HUES6 (cell line): Measurements from ENCODE around the gene OTOP2.

ENCODE experiments used
- H3K27ac ChIP-seq: 2 replicates; pipeline ENCODE4 v1.7.0; 2013; ENCODE audit warnings: low read depth, mild to moderate bottlenecking, low read length, inconsistent platforms
- H3K27me3 ChIP-seq: 2 replicates; pipeline ENCODE4 v1.6.1; 2013; ENCODE audit warnings: low read length; ENCODE audit not compliant: control insufficient read depth, insufficient read depth
- H3K36me3 ChIP-seq: 2 replicates; pipeline ENCODE4 v1.6.1; 2013; ENCODE audit warnings: low read length; ENCODE audit not compliant: control insufficient read depth, insufficient read depth
- H3K4me1 ChIP-seq: 2 replicates; pipeline ENCODE4 v1.6.1; 2013; ENCODE audit warnings: low read length; ENCODE audit not compliant: control insufficient read depth, insufficient read depth
- H3K4me3 ChIP-seq: 2 replicates; pipeline ENCODE4 v1.5.1; 2013; ENCODE audit warnings: low read depth, low read length
- H3K9ac ChIP-seq: one replicate; pipeline ENCODE4 v1.6.1; 2013; ENCODE audit warnings: mild to moderate bottlenecking, low read length
- H3K9me3 ChIP-seq: 2 replicates; pipeline ENCODE4 v1.6.1; 2013; ENCODE audit warnings: low read depth, low read length; ENCODE audit not compliant: control insufficient read depth, insufficient read depth

Gene OTOP2

GRCh38 chr17:74945543-74945942 lies 21.5 kb downstream of the OTOP2 start:
- peaks cover 18% of the 10 kb centered on the region for H3K4me1 ChIP-seq
- H3K27ac ChIP-seq = no peak overlapping the region
- peaks cover 57% of the 10 kb centered on the region for H3K27me3 ChIP-seq
- no peak overlapping the region for H3K4me3 ChIP-seq
- H3K36me3 ChIP-seq = no peaks in the 10 kb centered on the region
- no peak overlapping the region for H3K9ac ChIP-seq
- no peaks in the 10 kb centered on the region for H3K9me3 ChIP-seq

GRCh38 chr17:74946641-74947040 lies 22.6 kb downstream of the OTOP2 start:
- no peaks in the 10 kb centered on the region for H3K9me3 ChIP-seq
- peaks cover 50% of the 10 kb centered on the region for H3K27me3 ChIP-seq
- H3K4me3 ChIP-seq = no peak overlapping the region
- H3K9ac ChIP-seq = no peak overlapping the region
- peaks cover 18% of the 10 kb centered on the region for H3K4me1 ChIP-seq
- H3K36me3 ChIP-seq = no peaks in the 10 kb centered on the region
- no peak overlapping the region for H3K27ac ChIP-seq

- H3K9ac ChIP-seq = no peak overlapping the region
- no peak overlapping the region for H3K27ac ChIP-seq
- H3K36me3 ChIP-seq = no peaks in the 10 kb centered on the region
- H3K4me1 ChIP-seq = peaks cover 19% of the 10 kb centered on the region
- peaks cover 46% of the 10 kb centered on the region for H3K27me3 ChIP-seq
- H3K4me3 ChIP-seq = no peak overlapping the region
- no peaks in the 10 kb centered on the region for H3K9me3 ChIP-seq
Observed at GRCh38 chr17:74947041-74947754, 23.1 kb downstream of the OTOP2 start.

DNA sequence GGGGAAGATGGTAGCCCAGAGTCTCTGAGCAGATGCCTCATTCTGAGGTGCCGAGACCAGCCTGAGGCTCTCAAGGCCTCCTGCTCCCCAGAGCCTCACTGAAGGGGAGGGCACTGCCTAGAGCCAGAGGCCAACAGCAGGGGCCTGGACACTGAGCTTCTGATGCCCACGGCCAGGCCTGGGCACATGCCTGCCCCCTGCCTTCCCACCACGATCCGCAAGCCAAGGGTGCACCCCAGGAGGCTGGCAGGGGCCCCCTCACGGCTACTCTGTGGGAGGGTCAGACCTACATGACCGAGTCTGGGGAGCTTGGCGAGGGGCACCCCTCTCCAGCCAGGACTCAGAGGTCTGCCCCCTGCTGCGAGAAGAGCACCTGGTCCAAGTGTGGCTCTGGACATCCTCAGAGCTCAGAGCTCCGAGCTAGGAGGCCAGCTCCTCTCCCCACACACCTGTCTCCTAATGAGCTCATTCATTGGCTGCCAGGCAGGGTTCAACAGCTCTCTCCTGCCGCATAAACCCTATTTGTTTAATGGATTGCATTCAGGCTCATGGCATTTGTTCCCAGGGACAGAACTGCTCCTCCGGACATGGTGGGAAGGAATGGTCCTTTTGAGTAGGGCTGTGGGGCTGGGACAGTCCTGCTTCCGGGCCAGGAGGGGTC lies 25.5 kb downstream of the OTOP2 start:
- Histone ChIP-seq H3K36me3 (no peaks in the 10 kb centered on the region), H3K9me3 (no peaks in the 10 kb centered on the region), H3K4me1 (peaks cover 13% of the 10 kb centered on the region), H3K9ac (no peak overlapping the region), H3K27ac (no peak overlapping the region), H3K4me3 (no peak overlapping the region), H3K27me3 (peaks cover 39% of the 10 kb centered on the region; the same call in 1 of the 2 replicates)

- Histone ChIP-seq H3K4me3 (no peak overlapping the region), H3K27ac (no peak overlapping the region), H3K9me3 (no peaks in the 10 kb centered on the region), H3K9ac (no peak overlapping the region), H3K4me1 (peaks cover 13% of the 10 kb centered on the region), H3K36me3 (no peaks in the 10 kb centered on the region), H3K27me3 (peaks cover 38% of the 10 kb centered on the region; the same call in 1 of the 2 replicates)
Observed at GRCh38 chr17:74950207-74950606, 26.1 kb downstream of the OTOP2 start.

DNA sequence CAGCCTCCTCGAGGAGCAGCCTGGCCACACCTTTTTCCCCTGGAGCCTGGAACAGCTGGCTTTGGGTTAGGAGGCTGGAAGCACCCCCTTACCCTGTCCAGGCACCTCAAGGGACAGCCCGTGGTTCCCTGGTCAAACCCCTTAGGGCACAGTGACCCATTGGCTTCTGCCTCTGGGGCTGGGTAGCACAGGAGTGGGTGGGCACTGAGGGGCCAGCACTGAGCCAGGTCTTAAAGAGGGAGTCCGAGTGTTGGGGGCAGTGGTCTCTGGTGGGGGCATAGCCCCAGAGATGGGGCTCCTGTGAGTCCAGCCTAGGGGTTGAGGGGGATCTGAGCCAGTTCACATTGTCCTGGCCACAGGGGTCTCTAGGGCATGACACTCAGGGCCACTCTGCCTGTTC lies 27.0 kb downstream of the OTOP2 start:
- Histone ChIP-seq H3K27ac (no peak overlapping the region), H3K9me3 (no peaks in the 10 kb centered on the region), H3K27me3 (peaks cover 33% of the 10 kb centered on the region; the same call in 1 of the 2 replicates), H3K4me1 (peaks cover 13% of the 10 kb centered on the region), H3K9ac (no peak overlapping the region), H3K36me3 (no peaks in the 10 kb centered on the region), H3K4me3 (no peak overlapping the region)

GRCh38 chr17:74951680-74952421 lies 27.8 kb downstream of the OTOP2 start:
- H3K9me3 ChIP-seq = no peaks in the 10 kb centered on the region
- H3K36me3 ChIP-seq = no peaks in the 10 kb centered on the region
- peaks cover 13% of the 10 kb centered on the region for H3K4me1 ChIP-seq
- no peak overlapping the region for H3K4me3 ChIP-seq
- H3K27me3 ChIP-seq = peaks cover 34% of the 10 kb centered on the region; the same call in 1 of the 2 replicates
- H3K27ac ChIP-seq = no peak overlapping the region
- H3K9ac ChIP-seq = no peak overlapping the region

DNA sequence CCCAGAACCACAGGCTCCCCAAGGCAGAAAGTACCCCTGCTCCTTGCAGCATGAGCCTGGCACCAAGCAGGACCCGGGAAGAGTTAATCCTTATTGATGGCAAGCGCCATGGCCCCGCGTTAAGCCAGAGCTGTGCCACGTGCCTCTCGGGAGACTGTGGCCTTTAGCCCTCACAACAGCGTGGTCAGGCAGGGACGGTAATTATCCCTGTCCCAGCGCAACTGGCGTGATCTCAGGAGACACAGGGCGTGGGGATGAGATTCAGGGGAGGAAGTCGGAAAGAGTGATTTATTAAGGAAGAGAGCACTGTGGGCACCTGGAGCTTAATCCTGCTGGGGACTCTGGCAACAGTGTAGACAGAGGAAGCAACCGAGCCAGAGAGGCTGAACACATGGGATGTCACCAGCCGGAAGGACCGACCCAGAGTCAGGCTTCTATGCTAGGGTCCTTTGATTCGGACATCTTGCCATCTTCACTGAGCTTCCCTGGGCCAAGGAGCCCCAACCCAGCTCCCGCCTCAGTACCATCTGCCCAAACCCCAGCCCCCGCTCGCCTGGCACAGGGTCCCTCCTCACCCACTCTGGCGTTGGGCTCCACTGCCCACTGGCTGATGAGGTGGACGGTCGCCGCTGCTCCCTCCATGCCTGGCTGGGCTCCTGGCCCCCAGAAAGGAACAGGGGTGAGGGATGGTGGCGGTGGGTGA lies 28.5 kb downstream of the OTOP2 start:
- Histone ChIP-seq H3K36me3 (no peaks in the 10 kb centered on the region), H3K9me3 (no peaks in the 10 kb centered on the region), H3K4me3 (no peak overlapping the region), H3K27ac (no peak overlapping the region), H3K9ac (no peak overlapping the region), H3K4me1 (peaks cover 13% of the 10 kb centered on the region), H3K27me3 (peaks cover 28% of the 10 kb centered on the region; the same call in 1 of the 2 replicates)

DNA sequence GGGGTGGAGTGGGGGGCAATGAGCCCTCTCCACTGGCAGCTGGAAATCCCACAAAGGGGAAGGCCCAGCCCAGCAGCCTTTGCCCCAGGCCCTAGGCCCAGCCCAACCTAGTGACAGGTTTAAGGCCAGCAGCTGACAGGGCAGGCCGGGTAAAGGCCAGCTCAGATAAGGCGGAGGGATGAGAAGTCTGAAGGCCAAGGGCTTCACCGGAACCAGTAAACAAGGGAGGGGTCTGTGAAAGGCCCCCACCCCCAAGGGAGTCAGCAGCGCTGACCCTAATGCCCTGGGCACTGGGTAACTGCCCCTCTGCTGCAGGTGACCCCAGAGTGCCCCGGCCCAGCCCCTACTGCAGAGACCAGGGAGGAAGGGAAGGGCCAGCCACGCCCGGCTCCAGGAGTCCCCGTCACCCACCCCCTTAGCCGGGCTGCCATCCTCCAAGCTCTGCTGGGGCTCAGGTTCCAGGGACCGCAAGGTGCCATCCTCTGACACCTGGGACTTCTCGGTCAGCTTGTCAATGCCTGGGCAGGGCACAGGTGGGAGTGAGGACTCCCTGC lies 29.1 kb downstream of the OTOP2 start:
- peaks cover 25% of the 10 kb centered on the region for H3K27me3 ChIP-seq
- no peak overlapping the region for H3K9ac ChIP-seq
- no peak overlapping the region for H3K27ac ChIP-seq
- H3K9me3 ChIP-seq = no peaks in the 10 kb centered on the region
- no peaks in the 10 kb centered on the region for H3K36me3 ChIP-seq
- peaks cover 15% of the 10 kb centered on the region for H3K4me1 ChIP-seq
- no peak overlapping the region for H3K4me3 ChIP-seq

- Histone ChIP-seq H3K27me3 (peaks cover 30% of the 10 kb centered on the region), H3K27ac (no peak overlapping the region), H3K9ac (no peak overlapping the region), H3K4me1 (peaks cover 15% of the 10 kb centered on the region), H3K4me3 (no peak overlapping the region), H3K36me3 (no peaks in the 10 kb centered on the region), H3K9me3 (no peaks in the 10 kb centered on the region)
Observed at GRCh38 chr17:74954115-74954514, 30.0 kb downstream of the OTOP2 start.
